HL-60/S4 treated with retinoic acid at 250 ng/mL for 4 days and 3 days (cell line): ENCODE measurements around the gene EXOC5.
"Not testable (repeated sequence)": the region's sequence is repeated elsewhere in the genome, so short reads cannot be mapped to it uniquely, and the experiment has no call there.

Experiments used
- in situ Hi-C: fragments of 300-500 bp; cut with MboI; formaldehyde crosslinking; loops from 2 replicates; pipeline ENCODE4 v1.7.0; 2022; ENCODE audit warnings: low sequenced_read_pairs

The EXOC5 gene

GRCh38 chr14:57261604-57262003 is 7.1 kb downstream of the EXOC5 start:
- in situ Hi-C loops, result no loop called here

- in situ Hi-C loops, result no loop called here
These were observed 9.0 kb downstream of the EXOC5 start for GRCh38 chr14:57259672-57260071.

- in situ Hi-C loops, result not testable (repeated sequence)
These were observed 10.5 kb downstream of the EXOC5 start for GRCh38 chr14:57258221-57258620.

- in situ Hi-C loops, result no loop called here
These were observed 13.8 kb downstream of the EXOC5 start for GRCh38 chr14:57254884-57255283.

- in situ Hi-C loops, result no loop called here
These were observed 21.6 kb downstream of the EXOC5 start for GRCh38 chr14:57246933-57247657.

- in situ Hi-C loops, result no loop called here
These were observed 22.8 kb downstream of the EXOC5 start for GRCh38 chr14:57245941-57246340.

- in situ Hi-C loops, result no loop called here
These were observed 24.6 kb downstream of the EXOC5 start for GRCh38 chr14:57244106-57244505.

- in situ Hi-C loops, result no loop called here
These were observed 25.4 kb downstream of the EXOC5 start for GRCh38 chr14:57243320-57243719.

- in situ Hi-C loops, result not testable (repeated sequence)
These were observed 28.6 kb downstream of the EXOC5 start for GRCh38 chr14:57240115-57240514.

- in situ Hi-C loops, result no loop called here
These were observed 36.7 kb downstream of the EXOC5 start for GRCh38 chr14:57232006-57232405.

GRCh38 chr14:57228320-57228719 is 40.4 kb downstream of the EXOC5 start:
- in situ Hi-C loops, result not testable (repeated sequence)

- in situ Hi-C loops, result no loop called here
These were observed 41.6 kb downstream of the EXOC5 start for GRCh38 chr14:57227083-57227482.

- in situ Hi-C loops, result no loop called here
These were observed 46.8 kb downstream of the EXOC5 start for GRCh38 chr14:57221931-57222330.

GRCh38 chr14:57212919-57213318 is 55.8 kb downstream of the EXOC5 start:
- in situ Hi-C loops, result no loop called here

- in situ Hi-C loops, result no loop called here
These were observed 59.1 kb downstream of the EXOC5 start for GRCh38 chr14:57209561-57209960.

- in situ Hi-C loops, result no loop called here
These were observed 62.8 kb downstream of the EXOC5 start for GRCh38 chr14:57205938-57206337.

GRCh38 chr14:57202672-57203071 is 66.0 kb downstream of the EXOC5 start:
- in situ Hi-C loops, result not testable (repeated sequence)

GRCh38 chr14:57199921-57200320 is 68.8 kb downstream of the EXOC5 start:
- in situ Hi-C loops, result no loop called here

GRCh38 chr14:57189070-57189469 is 79.6 kb downstream of the EXOC5 start:
- in situ Hi-C loops, result no loop called here

- in situ Hi-C loops, result no loop called here
These were observed 85.8 kb downstream of the EXOC5 start for GRCh38 chr14:57182760-57183503.

GRCh38 chr14:57179273-57179672 is 89.4 kb downstream of the EXOC5 start:
- in situ Hi-C loops, result no loop called here

- in situ Hi-C loops, result no loop called here
These were observed 94.2 kb downstream of the EXOC5 start for GRCh38 chr14:57174466-57174865.
